ENCODE measurements around the gene MB21D2.
A peak's percentile ranks its signal among the peaks of the same experiment; 100 is the strongest.

MB21D2 gene

DNA sequence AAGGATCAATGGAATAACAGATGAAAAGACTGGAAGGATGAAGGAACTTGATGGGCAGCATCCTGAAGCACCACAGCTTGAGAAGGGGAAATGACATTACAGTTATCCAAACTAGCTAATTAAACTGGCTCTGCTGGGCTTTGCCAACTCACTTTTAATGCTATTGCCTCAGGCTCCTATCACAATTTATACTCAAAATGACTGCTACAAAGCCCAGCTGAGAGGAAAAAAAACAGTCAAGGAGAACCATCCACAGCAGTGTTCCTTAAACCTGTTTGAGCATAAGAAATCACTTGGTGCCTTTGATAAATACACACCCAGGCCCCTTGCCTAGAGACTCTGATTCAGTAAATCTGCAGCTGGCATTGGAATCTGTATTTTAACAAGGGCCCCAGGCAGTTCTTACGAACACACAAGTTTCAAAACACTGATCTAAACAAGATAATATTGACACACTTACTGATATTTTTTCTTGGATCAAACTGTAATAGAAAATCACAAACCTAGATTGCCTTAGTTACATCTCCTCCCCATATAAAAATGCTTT, 85.8 kb downstream of the MB21D2 start:
- DNase-seq = no peak

DNA sequence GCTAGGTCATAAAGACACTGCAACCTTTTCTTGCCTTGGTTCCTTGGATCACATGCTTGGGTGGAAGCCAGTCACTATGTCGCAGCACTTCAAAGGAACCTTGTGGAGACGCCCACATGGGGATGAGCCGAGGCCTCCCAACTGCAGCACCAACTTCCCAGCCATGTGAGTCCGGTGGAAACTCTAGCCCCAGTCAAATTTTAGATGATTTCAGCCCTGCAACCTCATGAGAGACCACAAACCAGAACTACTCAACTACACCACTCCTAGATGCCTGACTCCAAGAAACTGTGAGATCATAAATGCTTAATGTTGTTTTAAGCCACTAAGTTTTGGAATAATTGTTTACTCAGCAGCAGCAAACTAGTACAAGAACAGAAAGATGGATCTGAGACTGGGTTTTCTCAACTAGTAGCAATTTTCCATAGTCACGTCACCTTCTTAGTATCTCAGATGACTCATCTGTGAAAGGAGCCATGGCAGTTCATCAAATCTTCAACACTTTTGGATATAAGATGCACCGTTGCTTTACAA, 86.5 kb downstream of the MB21D2 start:
- peak; percentile 61 for DNase-seq

DNA sequence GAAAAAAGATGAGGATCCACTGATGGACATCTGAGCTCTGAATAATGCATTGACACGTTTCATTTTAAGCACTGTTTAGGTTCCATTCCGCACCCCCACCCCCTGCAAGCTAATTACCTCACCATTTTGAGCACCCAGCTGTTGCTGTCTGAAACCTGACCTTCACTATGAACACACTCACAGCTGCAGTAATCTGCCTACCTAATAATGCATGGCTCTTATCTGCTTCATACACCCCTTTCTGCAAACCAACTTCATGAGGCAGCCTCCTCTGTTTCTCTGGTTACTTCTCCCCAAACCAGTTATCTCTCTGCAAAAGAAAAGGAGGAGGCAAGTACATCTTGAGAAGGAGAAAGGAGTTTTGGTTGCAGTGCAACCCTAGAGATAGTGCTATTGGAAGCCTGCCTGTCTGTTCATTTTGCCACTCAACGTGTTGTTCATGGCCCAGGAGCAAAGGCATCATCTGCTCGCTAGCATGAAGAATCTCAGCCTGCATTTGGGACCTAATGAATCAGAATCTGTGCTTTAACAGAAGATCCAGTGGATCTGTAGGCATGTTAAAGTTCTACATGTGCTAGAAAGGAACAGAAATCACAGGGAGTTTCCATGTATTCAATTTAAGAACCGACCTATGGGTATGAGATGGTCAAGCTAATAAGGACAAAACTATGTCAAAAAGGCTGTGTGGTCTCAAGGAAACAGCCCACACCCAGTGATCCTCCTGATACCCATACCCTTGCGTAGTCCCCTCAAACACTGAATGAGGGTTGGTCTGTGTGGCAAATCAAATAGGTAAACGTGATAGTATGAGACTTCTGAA, 87.2 kb downstream of the MB21D2 start:
- DNase-seq = no peak

DNA sequence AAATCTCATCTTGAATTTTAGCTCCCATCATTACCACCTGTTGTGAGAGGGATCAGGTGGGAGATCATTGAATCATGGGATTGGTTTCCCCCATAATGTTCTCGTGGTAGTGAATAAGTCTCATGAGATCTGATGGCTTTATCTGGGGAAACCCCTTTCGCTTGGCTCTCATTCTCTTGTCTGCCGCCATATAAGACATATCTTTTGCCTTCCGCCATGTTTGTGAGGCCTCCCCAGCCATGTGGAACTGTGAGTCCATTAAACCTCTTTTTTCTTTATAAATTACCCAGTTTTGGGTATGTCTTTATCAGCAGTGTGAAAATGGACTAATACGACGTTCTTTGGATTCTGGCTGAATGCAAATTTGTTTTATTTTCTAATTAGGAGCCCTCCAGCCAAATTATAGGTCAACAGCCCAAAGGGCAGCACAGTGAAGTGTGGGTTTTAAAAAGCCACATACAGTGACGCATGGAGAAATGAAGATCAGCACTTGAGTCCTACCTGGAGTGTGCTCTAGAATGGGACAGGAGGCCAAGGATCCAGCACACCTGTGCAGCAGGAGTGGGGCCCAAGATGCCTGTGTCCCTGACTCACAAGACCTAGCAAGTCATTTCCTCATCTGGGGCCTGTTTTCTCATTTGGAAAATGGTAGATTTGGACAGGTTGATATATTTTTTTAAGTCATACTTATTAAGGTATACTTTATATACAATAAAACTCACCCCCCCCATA, 89.6 kb downstream of the MB21D2 start:
- DNase-seq = no peak

DNA sequence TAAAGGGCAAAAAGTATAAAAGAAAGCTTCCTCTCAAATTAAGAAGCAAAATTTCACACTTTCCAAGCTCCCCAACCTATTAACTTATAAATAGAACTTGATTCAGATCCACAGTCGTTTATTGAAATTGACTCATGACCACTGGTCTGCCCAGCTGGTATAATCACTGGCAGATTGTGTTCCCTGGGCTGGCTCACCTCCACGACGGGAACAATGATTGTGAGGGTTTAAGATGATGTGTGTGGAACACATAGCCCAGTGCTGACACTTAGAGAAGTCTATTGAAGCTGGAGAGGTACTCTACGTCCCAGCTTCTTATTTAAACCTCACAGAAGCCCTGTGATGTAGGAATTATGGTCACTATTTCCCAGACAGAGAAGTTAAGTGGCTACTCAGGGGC, 90.4 kb downstream of the MB21D2 start:
- no peak for DNase-seq

DNA sequence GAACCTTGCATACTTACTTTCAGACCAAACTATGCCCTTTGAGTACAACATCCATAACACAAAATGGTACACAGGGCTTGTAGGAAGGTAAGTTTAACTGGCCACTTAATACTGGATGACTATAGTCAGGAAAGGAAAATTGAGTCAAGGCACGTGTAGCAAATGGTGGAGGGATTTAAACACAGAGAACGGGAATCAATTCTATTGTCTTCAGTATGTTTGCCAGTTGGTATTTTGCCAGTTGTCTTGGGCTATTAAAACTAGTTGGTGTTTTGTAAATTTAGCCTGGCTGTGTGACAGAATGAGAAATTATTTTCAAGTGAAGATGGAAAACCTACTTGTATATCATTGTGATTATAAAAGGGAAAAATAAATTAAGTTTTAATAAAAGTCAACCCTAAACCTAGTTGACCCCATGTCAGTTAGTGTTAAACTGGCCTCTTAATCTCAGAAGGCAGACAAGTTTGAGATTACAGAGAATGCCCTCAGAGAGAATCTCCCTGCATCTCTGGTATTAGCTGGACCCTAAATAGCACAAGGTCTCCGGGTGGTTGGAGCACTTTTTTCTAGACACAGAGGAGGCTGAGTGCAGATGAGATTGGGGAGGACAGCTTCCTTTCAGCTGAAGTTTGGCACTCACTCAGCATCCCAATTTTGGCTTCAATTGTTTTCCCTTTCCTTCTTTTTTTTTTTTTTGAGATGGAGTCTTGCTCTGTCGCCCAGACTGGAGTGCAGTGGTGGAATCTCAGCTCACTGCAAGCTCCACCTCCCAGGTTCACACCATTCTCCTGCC, 91.2 kb downstream of the MB21D2 start:
- DNase-seq = no peak

DNA sequence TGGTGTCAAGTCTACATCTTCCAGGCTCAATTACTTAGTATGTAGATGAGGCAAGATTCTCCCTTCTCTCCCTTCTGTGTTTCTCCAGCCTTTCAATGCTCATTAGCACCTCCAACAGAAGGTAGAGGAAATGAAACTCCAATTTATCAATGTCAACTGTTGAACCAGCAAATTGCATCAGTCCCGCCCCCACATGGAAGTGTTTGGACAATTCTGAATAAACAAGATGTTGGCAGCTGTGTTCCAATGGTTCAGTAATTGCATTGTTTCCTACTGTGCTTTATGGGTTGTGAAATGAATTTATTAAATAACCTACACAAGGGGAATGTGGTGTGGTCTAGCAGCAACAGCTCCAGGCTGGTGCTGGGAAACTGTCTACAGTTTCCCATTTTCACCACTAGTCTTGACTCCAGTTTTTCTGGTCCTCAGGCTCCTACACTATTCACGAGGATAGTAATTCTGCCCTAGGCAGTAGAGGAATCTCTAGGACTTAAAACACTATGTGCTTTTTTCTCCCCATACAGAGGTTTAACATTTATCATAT, 91.9 kb downstream of the MB21D2 start:
- no peak for DNase-seq

DNA sequence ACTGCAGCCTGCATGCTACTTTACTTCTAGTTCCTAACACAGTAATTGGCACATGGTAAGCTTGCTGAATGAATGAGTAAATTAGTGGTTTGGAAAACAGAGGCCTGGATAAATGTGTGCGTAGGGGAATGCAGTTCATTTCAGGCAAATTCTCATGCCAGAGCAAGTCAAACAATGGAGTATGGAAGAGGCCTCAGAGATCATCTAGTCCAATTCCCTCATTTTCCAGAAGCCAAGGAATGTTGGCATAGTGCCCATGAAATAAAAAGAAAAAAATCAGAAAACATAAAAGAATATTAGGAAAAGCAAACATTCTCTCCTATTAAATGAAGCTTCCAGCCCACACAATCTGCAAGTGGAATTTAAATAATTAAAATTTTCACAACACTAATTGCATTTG, 92.4 kb downstream of the MB21D2 start:
- DNase-seq = no peak

DNA sequence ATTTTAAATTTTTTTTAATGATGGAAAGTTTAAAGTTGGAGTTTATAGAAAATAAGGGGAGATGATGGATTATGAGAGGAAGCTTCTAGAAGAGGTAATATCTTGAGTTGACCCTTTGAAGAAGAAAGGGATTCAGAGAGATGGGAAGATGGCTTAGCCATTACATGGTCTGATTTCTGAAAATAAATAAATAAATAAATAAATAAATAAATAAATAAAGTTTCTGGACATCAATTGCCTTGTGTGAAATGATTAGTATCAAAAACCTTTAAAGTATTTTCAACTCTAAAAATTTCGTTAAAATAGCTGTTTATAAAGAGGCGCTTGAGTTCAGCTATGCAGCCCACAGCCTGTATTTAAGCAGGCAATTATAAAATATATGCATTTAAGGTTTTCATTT, 93.3 kb downstream of the MB21D2 start:
- no peak for DNase-seq

DNA sequence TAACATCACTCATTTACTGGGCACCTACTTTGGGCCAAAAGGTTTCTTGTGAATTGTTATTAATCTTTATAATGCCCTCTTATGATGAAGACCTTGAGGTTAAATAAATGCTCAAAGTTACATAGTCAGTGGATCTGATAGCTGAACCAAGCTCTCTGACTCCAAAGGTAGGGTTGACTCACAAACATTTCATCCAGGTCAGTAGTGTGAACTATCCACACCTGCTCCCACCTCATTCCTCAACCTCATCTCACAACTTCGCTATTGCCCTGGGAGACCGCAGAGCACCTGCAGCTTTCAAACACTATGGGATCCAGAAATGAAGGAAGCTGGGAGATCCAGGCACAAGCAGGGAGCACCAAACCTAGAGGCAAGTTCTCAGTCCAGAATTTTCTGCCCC, 96.5 kb downstream of the MB21D2 start:
- DNase-seq = no peak

DNA sequence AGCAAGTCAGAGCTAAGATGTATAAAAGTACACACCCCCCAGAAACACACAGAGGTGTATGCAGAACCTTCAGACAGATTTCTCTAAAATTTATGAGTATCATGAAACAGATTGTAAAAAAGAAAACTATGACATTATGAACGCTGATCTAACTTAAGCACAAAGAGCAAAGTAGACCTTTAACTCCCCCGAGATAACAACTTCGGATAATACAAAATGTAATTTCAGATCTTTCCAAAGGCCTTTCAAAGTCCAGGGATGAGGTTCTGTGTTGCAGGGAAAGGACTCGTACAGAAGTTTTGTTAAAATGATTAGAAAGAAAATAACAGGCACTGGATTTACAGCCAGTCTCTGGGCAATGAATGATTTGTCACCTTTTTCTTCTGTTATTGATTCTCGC, 97.5 kb downstream of the MB21D2 start:
- DNase-seq = no peak

DNA sequence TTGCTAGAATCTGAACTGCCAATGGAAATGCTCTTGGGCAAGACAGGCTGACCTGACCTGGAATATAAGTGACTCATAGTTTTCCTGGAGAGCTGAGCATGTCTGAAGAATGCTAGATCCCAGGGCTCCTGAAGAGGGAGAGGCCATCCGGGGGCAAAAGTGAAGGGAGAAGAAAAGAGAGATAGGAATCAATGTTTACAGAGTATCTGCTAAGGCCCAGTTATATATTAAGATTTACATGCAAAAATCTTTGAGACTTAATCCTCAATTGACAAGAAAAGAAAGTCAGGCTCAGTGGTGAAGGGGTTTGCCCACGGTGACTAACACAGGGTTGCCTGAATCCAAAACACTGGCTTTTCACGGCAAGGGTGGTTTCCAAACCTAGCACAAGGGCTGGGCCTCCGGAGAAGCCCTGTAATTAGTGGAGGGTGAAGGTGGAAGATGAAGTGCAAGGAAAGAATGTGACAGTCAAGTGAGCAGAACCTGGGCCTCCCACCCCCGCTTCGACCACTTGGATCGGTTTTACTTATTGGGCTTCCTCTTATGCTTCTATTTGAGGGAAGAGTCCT, 98.6 kb downstream of the MB21D2 start:
- peak; percentile 80 for DNase-seq

DNA sequence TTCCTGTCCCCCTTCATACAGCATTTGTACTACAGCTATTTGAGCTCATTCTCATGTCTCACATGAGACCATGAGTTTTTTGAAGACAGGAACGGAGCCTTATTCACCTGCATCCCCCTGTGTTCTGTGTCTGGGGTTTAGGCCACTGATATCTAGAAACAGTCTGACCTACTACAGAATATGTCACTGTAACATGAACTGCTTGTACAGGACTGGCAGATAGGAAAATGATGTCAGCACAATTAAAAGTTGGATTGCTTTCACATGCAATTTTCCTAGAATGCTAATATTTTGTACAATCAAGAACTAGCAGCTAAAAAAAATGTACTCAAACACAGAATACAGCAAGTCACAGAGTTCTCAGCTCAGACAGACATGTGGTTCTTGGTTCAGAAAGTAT, 99.5 kb downstream of the MB21D2 start:
- DNase-seq = no peak

DNA sequence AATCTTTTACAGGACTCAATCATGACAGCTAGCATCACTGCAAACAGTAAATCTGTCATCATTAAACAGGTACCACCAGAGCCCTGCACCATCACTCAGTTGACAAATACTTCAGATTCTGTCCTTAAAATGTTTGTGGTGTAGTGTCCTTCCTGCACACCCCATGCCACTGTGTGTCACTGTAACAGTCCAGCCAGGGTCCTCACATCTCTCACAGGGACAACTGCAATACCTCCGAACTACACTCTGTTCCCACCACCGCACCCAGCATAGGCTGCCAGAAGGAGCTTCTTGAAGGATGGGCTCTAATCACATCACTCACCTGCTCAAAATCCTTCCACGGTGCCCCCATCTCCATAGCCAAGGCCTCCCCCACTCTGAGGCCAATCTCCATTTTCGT, 100.2 kb downstream of the MB21D2 start:
- DNase-seq = no peak

DNA sequence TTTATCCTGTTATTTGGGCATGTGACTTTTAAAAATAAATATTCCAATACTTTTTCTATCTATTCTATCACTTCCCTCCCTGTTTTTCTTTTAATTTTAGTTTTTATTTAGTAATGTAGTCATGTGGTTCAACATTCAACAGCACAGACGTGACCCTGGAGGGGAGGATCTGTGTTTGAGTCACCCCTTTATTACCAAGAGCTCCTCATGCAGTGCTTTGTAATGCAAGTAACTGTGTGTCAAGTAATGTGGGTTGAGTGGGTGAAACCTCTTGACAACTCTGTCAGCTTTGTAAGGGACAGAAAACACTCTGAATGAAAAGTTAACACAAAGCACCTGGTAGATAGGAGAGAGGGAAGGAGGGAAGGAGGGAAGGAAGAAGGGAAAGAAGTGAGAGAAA, 100.6 kb downstream of the MB21D2 start:
- DNase-seq = peak; percentile 72

DNA sequence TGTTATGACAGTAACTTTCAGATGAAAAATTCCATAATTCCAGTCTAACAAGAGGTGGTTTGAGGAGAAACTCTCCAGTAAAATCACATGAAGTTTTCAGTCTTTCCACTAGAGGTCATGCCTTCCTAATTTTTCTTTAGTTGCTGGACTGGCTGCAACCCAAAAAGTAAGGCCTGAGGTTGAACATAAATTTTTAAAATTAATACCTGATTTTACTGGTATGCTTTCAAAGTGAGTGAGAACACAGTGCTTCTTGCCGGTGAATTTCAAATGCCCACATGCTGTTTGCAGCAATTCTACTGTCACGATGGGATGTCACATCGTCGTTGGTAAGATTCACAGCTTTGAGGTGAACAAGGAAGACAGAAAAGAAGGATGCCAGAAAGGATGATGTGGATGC, 101.3 kb downstream of the MB21D2 start:
- DNase-seq = peak; percentile 46

DNA sequence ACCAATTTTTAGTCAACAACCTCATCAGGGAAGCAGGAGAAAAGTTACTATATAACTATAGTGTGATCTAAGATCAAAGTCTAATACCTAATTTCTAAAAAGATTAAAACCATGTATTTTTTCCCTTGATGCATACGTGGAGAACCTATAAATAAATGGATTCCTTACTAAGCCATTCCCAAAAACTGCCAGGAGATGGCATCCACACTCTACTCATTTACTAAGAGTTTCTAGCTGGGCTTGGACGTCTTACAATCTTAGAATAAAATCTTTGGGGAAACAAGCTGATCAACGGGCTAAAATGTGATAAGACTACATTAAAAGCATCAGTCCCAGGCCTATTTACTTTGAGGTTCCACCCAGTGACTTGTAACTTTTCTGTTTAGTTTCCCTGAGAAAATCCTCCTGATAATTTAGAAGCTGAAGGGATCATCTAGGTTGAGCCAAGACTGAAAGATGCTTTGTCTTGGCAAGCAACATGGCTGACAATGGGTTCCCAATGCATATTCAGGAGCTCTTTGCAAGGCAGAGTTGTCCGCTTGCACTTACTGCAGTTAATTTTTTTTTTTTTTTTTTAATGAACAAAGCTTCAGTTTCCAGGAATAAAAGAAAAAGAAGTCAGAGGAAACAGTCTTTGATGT, 104.8 kb downstream of the MB21D2 start:
- no peak for DNase-seq

DNA sequence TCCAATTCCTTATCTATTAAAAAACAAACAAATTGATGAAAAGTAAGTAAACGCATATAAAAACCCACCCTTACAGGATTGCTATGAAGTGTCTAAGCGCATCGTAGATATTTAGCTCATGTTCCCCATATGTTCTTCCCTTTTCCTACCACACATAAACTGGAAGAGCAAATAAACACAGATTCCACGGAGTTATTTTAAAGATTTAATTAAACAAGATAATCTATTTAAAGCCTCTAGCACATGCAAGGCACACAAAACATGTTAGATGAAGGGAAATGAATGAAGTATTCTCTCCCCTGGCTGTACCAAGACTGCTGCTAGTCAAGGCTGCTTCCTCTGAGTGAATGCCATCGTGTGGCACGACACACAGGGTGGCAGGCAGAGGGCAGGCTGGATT, 111.9 kb downstream of the MB21D2 start:
- DNase-seq = no peak

DNA sequence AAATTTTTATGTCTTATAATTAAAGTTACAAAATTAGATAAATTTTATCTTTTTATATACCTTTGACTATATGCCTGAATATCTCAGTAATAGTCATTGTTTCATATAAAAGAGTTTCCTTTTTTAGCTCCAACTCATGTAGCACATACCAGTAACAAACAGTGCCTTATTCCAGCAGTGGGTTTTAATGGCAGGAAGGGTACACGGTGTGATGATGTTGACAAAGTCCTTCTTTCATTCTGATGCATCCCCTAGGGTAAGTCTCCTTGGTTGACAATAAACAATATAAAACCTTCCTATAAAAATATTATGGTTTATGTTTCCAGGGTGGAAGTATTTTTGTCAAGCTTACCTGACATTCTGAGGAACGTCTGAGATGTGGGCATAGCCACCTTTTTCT, 113.2 kb downstream of the MB21D2 start:
- no peak for DNase-seq

DNA sequence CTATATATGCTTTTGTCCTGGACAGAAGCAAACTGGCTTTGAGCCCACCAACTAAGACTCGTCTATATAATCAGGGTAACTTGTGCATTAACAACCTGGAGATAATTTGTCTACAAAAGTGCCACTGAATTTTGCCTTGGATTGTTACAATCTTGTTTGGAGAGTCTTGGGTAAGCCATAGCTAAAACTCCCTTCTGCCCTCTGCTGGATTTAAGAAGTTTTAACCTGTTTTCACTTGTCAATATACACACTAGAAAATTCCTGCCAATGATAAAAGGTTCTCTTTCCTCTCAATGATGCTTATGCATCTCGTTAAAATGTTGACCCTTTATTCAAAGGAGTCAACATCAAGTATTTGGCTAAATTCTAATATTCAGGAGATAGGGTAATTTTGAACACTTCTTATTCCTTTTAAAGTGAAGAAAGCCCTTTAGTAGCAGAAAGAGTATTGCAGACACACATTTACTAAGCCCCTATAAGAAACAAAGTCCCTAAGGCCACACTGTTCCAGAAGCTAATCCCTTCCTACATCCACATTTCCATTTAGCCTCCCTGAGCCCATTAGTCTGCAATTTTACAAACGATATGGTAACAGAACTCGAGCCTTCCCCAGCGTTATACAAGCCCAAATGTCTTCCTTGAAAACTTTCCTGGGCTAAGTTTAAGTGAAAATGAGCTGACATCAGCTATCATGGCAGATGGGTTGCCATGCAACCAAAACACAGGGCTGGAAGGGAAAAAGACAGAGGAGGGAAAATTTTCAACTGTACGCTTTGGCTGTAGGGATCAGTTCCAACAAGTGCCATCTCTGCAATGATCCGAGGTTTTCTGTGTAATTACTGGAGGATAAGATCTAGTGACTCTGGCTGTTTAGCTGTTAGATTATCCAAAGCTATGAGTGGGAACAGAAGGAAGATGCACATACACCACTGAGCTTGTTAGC, 114.4 kb downstream of the MB21D2 start:
- DNase-seq = peak; percentile 41

DNA sequence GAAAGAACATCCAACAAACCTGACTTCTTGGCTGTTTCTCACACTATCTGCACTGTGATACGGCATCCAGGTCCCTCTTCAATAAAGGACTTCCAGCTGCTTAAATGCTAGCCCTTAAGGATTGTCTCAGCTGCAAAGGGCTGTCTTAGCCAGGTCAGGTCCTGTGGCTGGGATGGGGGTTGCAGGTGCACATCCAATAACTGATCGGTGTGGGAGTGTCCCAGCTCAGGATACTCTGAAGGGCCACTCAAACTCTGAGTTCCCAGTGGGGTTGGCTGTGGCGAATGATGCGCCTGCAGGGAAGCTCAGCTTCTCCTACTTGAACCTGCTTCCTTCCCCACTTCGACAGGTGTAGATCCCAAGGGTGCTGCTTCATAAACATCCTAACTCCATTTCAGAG, 115.7 kb downstream of the MB21D2 start:
- no peak for DNase-seq
